HCT116 (cell line): ENCODE results near the gene MTFR2. TPM values are rescaled to one million over a fixed set of nuclear protein-coding genes. Genes with fewer than 3 reads are reported as not detected.

ENCODE experiments used
- ATAC-seq: fragments of 200-7000 bp; cut with Tn5 transposase; 2 replicates; pipeline ENCODE4 v1.9.1; 2020; ENCODE audit warnings: mild to moderate bottlenecking, moderate library complexity
- BruUV-seq: library from RNA; stranded (reverse); fragments of 400-500 nt; replicated peaks from 2 replicates; lab custom pipeline; 2021; lab: Mats Ljungman, UMichigan
- CTCF ChIA-PET: fragments of 300-600 bp; sonication (Branson Sonifier 250); formaldehyde crosslinking; loops from one replicate; lab custom pipeline; 2021; ENCODE audit warnings: antibody characterized with exemption; lab: Charles Lee
- POLR2A ChIA-PET: fragments of 300-600, 350-600 bp; sonication (Branson Sonifier 250); formaldehyde crosslinking; loops from one replicate; lab custom pipeline; 2021; ENCODE audit warnings: antibody characterized with exemption; lab: Charles Lee
- RAD21 ChIA-PET, 2 experiments: fragments of 300-600 bp; sonication (Branson Sonifier 250); formaldehyde crosslinking; loops; one replicate each; lab custom pipeline; 2023; ENCODE audit warnings: low total read pairs in 2 of 2; ENCODE audit not compliant: uncharacterized antibody in 2 of 2, unreplicated experiment in 2 of 2, low non-redundant PET in 1 of 2; lab: Charles Lee
- DNase-seq: peaks from one replicate; pipeline ENCODE4 v3.0.0-alpha.2; 2010; ENCODE audit warnings: low read depth, low spot score
- H2AFZ ChIP-seq: fragments of 200-600 bp; shearing (Covaris generic), sonication (generic); 2 replicates; pipeline ENCODE4 v1.6.1; 2017; ENCODE audit warnings: low read depth, mixed run types, mixed read lengths, antibody characterized with exemption, low read length; ENCODE audit not compliant: poor library complexity, severe bottlenecking
- H3K27ac ChIP-seq: 2 replicates; pipeline ENCODE4 v1.5.1; 2012; ENCODE audit warnings: low read depth, low read length
- H3K27me3 ChIP-seq: fragments of 200-600 bp; sonication (generic); 2 replicates; pipeline ENCODE4 v1.6.1; 2016; ENCODE audit warnings: mixed run types, low read length, mixed read lengths; ENCODE audit not compliant: insufficient read depth
- H3K36me3 ChIP-seq, 2 experiments: fragments of 200-500 bp in 1 of 2; fragments of 200-600 bp in 1 of 2; sonication (Bioruptor generic) in 1 of 2; sonication (generic) in 1 of 2; 2 replicates each; pipeline versions ENCODE4 v1.5.1 to v1.6.1; 2014 to 2016; ENCODE audit warnings: low read length in 2 of 2, inconsistent platforms in 1 of 2, mixed read lengths in 1 of 2, mixed run types in 1 of 2; ENCODE audit not compliant: insufficient read depth in 2 of 2, control insufficient read depth in 1 of 2
- H3K4me1 ChIP-seq, 2 experiments: fragments of 200-600 bp in 1 of 2; sonication (generic) in 1 of 2; 2 replicates each; pipeline versions ENCODE4 v1.5.1 to v1.6.1; 2012 to 2017; ENCODE audit warnings: low read length in 2 of 2, inconsistent platforms in 1 of 2, mild to moderate bottlenecking in 1 of 2, mixed read lengths in 1 of 2, mixed run types in 1 of 2, moderate library complexity in 1 of 2; ENCODE audit not compliant: insufficient read depth in 2 of 2, control insufficient read depth in 1 of 2
- H3K4me2 ChIP-seq: fragments of 200-600 bp; sonication (generic); 2 replicates; pipeline ENCODE4 v1.6.1; 2017; ENCODE audit warnings: mixed run types, low read length, mixed read lengths
- H3K4me3 ChIP-seq, 2 experiments: fragments of 200-600 bp in 1 of 2; sonication (generic) in 1 of 2; replicated peaks in 1 of 2; 2 replicates each; pipeline ENCODE4 v1.5.1; 2011 to 2016; ENCODE audit warnings: low read length in 2 of 2, control low read depth in 1 of 2, low read depth in 1 of 2, mild to moderate bottlenecking in 1 of 2, mixed read lengths in 1 of 2, mixed run types in 1 of 2
- H3K79me2 ChIP-seq: fragments of 200-600 bp; sonication (generic); 2 replicates; pipeline ENCODE4 v1.6.1; 2017; ENCODE audit warnings: mild to moderate bottlenecking, mixed run types, low read length, moderate library complexity, mixed read lengths; ENCODE audit not compliant: insufficient read depth
- H3K9ac ChIP-seq: fragments of 200-600 bp; sonication (generic); 2 replicates; pipeline ENCODE4 v1.6.1; 2016; ENCODE audit warnings: low read length, mixed read lengths
- H3K9me2 ChIP-seq: fragments of 200-600 bp; sonication (generic), shearing (Covaris generic); 2 replicates; pipeline ENCODE4 v1.6.1; 2017; ENCODE audit warnings: mixed run types, mild to moderate bottlenecking, moderate library complexity; ENCODE audit not compliant: insufficient read depth
- H3K9me3 ChIP-seq, 2 experiments: fragments of 200-500 bp in 1 of 2; fragments of 200-600 bp in 1 of 2; sonication (Bioruptor generic) in 1 of 2; sonication (generic) in 1 of 2; 2 replicates each; pipeline ENCODE4 v1.6.1; 2014 to 2017; ENCODE audit warnings: low read length in 2 of 2, mixed read lengths in 2 of 2, inconsistent platforms in 1 of 2, low read depth in 1 of 2, mild to moderate bottlenecking in 1 of 2, mixed run types in 1 of 2, moderate library complexity in 1 of 2; ENCODE audit not compliant: control insufficient read depth in 1 of 2, insufficient read depth in 1 of 2
- H4K20me1 ChIP-seq: fragments of 200-600 bp; sonication (generic), shearing (Covaris generic); 2 replicates; pipeline ENCODE4 v1.6.1; 2017; ENCODE audit warnings: mixed run types, mild to moderate bottlenecking, moderate library complexity; ENCODE audit not compliant: insufficient read depth
- CBX3 ChIP-seq: IDR thresholded peaks from 2 replicates; pipeline ENCODE4 v1.6.1; 2012; ENCODE audit warnings: low read depth
- JUND ChIP-seq: IDR thresholded peaks from 2 replicates; pipeline ENCODE4 v1.6.1; 2012
- POLR2A ChIP-seq: IDR thresholded peaks from 2 replicates; pipeline ENCODE4 v1.7.0; 2011; ENCODE audit warnings: borderline replicate concordance; ENCODE audit not compliant: insufficient read depth, insufficient read length; ENCODE audit errors: extremely low read depth
- POLR2AphosphoS5 ChIP-seq: IDR thresholded peaks from 2 replicates; pipeline ENCODE4 v1.6.1; 2011; ENCODE audit warnings: mild to moderate bottlenecking, low read depth, low read length, moderate library complexity
- TCF7L2 ChIP-seq: IDR thresholded peaks from 2 replicates; pipeline ENCODE4 v1.7.0; 2011; ENCODE audit warnings: borderline replicate concordance, inconsistent platforms; ENCODE audit not compliant: insufficient read depth, insufficient read length; ENCODE audit errors: extremely low read depth
- ZNF274 ChIP-seq: fragments of 200-500 bp; sonication (Bioruptor generic); IDR thresholded peaks from 2 replicates; pipeline ENCODE4 v1.6.1; 2014; ENCODE audit warnings: mild to moderate bottlenecking, low read depth, low read length, inconsistent platforms
- intact Hi-C: fragments of 100-400 bp; cut with micrococcal nuclease; formaldehyde crosslinking; loops from 2 replicates; pipeline ENCODE4 v1.10.0; 2022
- total RNA-seq: library from RNA; stranded (reverse); gene quantifications from one replicate; pipeline ENCODE4 v1.2.1, GENCODE V29; 2021; ENCODE audit not compliant: unreplicated experiment
- TF ChIP-seq, protein P1 (sequence below): IDR thresholded peaks from 2 replicates; pipeline ENCODE4 v1.6.1; 2012
- TF ChIP-seq, protein P2 (sequence below): IDR thresholded peaks from 2 replicates; pipeline ENCODE4 v1.6.1; 2012; ENCODE audit warnings: low read depth
- TF ChIP-seq, protein P3 (sequence below): IDR thresholded peaks from 2 replicates; pipeline ENCODE4 v1.6.1; 2012

Gene MTFR2
- total RNA-seq, 1 experiment from 2014 or later = 13.2 TPM

DNA sequence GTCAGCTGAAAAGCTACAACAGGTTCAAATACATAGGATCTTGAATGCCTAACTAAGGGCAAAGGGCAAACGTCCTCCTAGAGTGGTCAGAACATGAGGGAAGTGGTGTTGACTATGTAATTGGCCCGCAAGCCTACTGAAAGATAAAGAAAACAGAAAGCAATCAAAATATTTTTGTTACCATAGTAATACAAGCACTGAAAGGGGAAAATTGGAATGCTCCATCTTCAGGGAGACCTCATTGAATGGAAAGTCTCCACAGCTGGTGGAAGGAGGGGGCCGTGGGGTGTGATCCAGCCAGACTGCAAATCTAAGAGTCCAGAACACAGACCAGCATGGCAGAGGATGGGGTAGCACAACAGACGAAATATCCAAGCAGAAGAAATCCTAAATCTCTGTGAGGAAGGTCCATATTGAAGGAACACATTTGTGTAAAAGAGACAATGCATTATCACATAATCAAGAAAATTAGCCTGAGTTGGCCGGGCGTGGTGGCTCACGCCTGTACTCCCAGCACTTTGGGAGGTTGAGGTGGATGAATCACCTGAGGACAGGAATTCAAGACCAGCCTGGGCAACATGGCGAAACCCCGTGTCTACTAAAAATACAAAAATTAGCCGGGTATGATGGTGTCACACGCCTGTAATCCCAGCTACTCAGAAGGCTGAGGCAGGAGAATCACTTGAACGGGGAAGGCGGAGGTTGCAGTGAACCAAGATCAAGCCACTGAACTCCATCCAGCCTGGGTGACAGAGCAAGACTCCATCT lies 39.5 kb downstream of the MTFR2 start:
- TF ChIP-seq POLR2AphosphoS5 = no peak
- TF ChIP-seq, protein P1, sequence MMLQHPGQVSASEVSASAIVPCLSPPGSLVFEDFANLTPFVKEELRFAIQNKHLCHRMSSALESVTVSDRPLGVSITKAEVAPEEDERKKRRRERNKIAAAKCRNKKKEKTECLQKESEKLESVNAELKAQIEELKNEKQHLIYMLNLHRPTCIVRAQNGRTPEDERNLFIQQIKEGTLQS = no peak
- TF ChIP-seq ZNF274 = no peak
- TF ChIP-seq CBX3 = no peak
- DNase-seq (no peak), ATAC-seq (no peak)
- intact Hi-C loops = no loop called here
- Histone ChIP-seq H3K36me3 (no peaks in the 10 kb centered on the region), H4K20me1 (no peaks in the 10 kb centered on the region), H3K4me1 (no peaks in the 10 kb centered on the region), H3K9me3 (no peaks in the 10 kb centered on the region), H3K4me3 (no peak overlapping the region), H3K79me2 (no peaks in the 10 kb centered on the region), H3K27ac (no peak overlapping the region), H3K27me3 (no peaks in the 10 kb centered on the region), H2AFZ (no peak overlapping the region), H3K9me2 (no peaks in the 10 kb centered on the region), H3K9ac (no peak overlapping the region), H3K4me2 (no peak overlapping the region)
- RAD21 ChIA-PET = no interaction called here
- CTCF ChIA-PET = interaction anchor here (1.1 kb wide), 1 partner anchor 301 kb away, joined by 3 read pairs; no protein-coding TSS in a partner anchor
- POLR2A ChIA-PET = no interaction called here
- no TSS peak for BruUV-seq

DNA sequence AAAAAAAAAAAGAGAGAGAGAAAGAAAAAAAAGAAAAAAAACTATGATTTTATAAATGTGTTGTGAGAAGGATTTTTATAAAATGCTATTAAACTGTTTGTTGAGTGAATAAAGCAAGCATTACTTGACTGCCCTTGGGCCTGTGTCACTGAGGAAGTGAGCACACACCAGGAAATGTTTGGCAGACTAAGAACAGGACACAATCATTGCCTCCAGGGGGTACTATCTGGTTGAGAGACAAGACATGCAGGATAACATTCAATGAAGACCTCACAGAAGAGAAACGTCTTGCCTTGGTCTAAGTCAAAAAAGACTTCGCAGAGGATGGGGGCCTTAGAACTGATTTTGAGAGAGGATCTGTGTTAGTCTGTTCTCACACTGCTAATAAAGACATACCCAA lies 40.6 kb downstream of the MTFR2 start:
- H3K9ac ChIP-seq = no peak overlapping the region
- POLR2A ChIA-PET = no interaction called here

More for the DNA sequence above, 40.6 kb downstream of the MTFR2 start:
- intact Hi-C loops = no loop called here
- H3K27me3 ChIP-seq = no peaks in the 10 kb centered on the region
- no peak overlapping the region for H2AFZ ChIP-seq
- H3K9me2 ChIP-seq = no peaks in the 10 kb centered on the region
- H3K4me1 ChIP-seq = no peaks in the 10 kb centered on the region
- RAD21 ChIA-PET = no interaction called here
- H3K4me3 ChIP-seq = no peak overlapping the region
- no peaks in the 10 kb centered on the region for H3K36me3 ChIP-seq
- no peaks in the 10 kb centered on the region for H4K20me1 ChIP-seq
- DNase-seq (no peak), ATAC-seq (no peak)
- CTCF ChIA-PET = interaction anchor here (0.7 to 1.3 kb wide), 2 partner anchors 20 to 177 kb away, joined by 3 read pairs; no protein-coding TSS in a partner anchor
- BruUV-seq = no TSS peak
- TF ChIP-seq POLR2A = no peak
- TF ChIP-seq, protein P2, sequence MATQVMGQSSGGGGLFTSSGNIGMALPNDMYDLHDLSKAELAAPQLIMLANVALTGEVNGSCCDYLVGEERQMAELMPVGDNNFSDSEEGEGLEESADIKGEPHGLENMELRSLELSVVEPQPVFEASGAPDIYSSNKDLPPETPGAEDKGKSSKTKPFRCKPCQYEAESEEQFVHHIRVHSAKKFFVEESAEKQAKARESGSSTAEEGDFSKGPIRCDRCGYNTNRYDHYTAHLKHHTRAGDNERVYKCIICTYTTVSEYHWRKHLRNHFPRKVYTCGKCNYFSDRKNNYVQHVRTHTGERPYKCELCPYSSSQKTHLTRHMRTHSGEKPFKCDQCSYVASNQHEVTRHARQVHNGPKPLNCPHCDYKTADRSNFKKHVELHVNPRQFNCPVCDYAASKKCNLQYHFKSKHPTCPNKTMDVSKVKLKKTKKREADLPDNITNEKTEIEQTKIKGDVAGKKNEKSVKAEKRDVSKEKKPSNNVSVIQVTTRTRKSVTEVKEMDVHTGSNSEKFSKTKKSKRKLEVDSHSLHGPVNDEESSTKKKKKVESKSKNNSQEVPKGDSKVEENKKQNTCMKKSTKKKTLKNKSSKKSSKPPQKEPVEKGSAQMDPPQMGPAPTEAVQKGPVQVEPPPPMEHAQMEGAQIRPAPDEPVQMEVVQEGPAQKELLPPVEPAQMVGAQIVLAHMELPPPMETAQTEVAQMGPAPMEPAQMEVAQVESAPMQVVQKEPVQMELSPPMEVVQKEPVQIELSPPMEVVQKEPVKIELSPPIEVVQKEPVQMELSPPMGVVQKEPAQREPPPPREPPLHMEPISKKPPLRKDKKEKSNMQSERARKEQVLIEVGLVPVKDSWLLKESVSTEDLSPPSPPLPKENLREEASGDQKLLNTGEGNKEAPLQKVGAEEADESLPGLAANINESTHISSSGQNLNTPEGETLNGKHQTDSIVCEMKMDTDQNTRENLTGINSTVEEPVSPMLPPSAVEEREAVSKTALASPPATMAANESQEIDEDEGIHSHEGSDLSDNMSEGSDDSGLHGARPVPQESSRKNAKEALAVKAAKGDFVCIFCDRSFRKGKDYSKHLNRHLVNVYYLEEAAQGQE = no peak
- TF ChIP-seq ZNF274 = no peak
- TF ChIP-seq, protein P3, sequence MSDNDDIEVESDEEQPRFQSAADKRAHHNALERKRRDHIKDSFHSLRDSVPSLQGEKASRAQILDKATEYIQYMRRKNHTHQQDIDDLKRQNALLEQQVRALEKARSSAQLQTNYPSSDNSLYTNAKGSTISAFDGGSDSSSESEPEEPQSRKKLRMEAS = no peak
- no peak for TF ChIP-seq JUND
- no peak for TF ChIP-seq TCF7L2
- TF ChIP-seq, all 23 proteins: peak for 0
- Histone ChIP-seq H3K27ac (no peak overlapping the region), H3K4me2 (no peak overlapping the region), H3K9me3 (no peaks in the 10 kb centered on the region), H3K79me2 (no peaks in the 10 kb centered on the region)
